SK-N-MC (cell line): Measurements from ENCODE around the gene SDK2.

ENCODE experiments used
- DNase-seq: peaks from one replicate; pipeline ENCODE4 v3.0.0-alpha.2; 2011; ENCODE audit warnings: low read depth, low spot score
- H3K27ac ChIP-seq: fragments of 200-600 bp; sonication (generic); 2 replicates; pipeline ENCODE4 v1.5.1; 2016; ENCODE audit warnings: mixed run types
- H3K36me3 ChIP-seq: fragments of 200-600 bp; sonication (generic); 2 replicates; pipeline ENCODE4 v1.6.1; 2017; ENCODE audit warnings: antibody characterized with exemption, low read length, mixed read lengths; ENCODE audit not compliant: insufficient read depth
- H3K4me3 ChIP-seq: fragments of 200-600 bp; sonication (generic); 2 replicates; pipeline ENCODE4 v1.5.1; 2016
- H3K9ac ChIP-seq: fragments of 200-600 bp; sonication (generic); 2 replicates; pipeline ENCODE4 v1.8.0; 2017; ENCODE audit warnings: mixed run types, mixed read lengths; ENCODE audit not compliant: insufficient read length
- H3K9me3 ChIP-seq: fragments of 200-600 bp; sonication (generic); 2 replicates; pipeline ENCODE4 v1.6.1; 2017; ENCODE audit warnings: low read depth, mild to moderate bottlenecking, antibody characterized with exemption, low read length, moderate library complexity, mixed read lengths
- EZH2 ChIP-seq: fragments of 200-600 bp; sonication (generic); IDR thresholded peaks from one replicate; pipeline ENCODE4 v1.6.1; 2017; ENCODE audit warnings: antibody characterized with exemption
- FOXP2 ChIP-seq: optimal IDR thresholded peaks from 2 replicates; pipeline ENCODE3; 2011; ENCODE audit warnings: mild to moderate bottlenecking, moderate library complexity; ENCODE audit not compliant: insufficient read depth; ENCODE audit errors: extremely low read length, control extremely low read depth
- POLR2AphosphoS5 ChIP-seq: IDR thresholded peaks from 2 replicates; pipeline ENCODE4 v1.6.1; 2012; ENCODE audit warnings: mild to moderate bottlenecking, low read depth, low read length, borderline replicate concordance

The SDK2 gene

GRCh38 chr17:73640691-73641090 is 3.6 kb downstream of the SDK2 start:
- H3K9ac ChIP-seq = no peak overlapping the region
- no peak overlapping the region for H3K27ac ChIP-seq
- H3K36me3 ChIP-seq = no peaks in the 10 kb centered on the region
- no peak overlapping the region for H3K4me3 ChIP-seq
- TF ChIP-seq POLR2AphosphoS5 = no peak
- TF ChIP-seq EZH2 = no peak
- TF ChIP-seq FOXP2 = no peak
- DNase-seq = no peak
- H3K9me3 ChIP-seq = no peaks in the 10 kb centered on the region

- no peak overlapping the region for H3K27ac ChIP-seq
- no peak overlapping the region for H3K4me3 ChIP-seq
- TF ChIP-seq POLR2AphosphoS5 = no peak
- TF ChIP-seq EZH2 = no peak
- TF ChIP-seq FOXP2 = no peak
- no peaks in the 10 kb centered on the region for H3K9me3 ChIP-seq
- no peaks in the 10 kb centered on the region for H3K36me3 ChIP-seq
- no peak for DNase-seq
- no peak overlapping the region for H3K9ac ChIP-seq
Measured at GRCh38 chr17:73639932-73640331, 4.3 kb downstream of the SDK2 start.

GRCh38 chr17:73639322-73639721 is 4.9 kb downstream of the SDK2 start:
- no peak overlapping the region for H3K27ac ChIP-seq
- H3K4me3 ChIP-seq = no peak overlapping the region
- H3K9me3 ChIP-seq = no peaks in the 10 kb centered on the region
- no peak for DNase-seq
- no peaks in the 10 kb centered on the region for H3K36me3 ChIP-seq
- no peak overlapping the region for H3K9ac ChIP-seq
- TF ChIP-seq FOXP2 (no peak), EZH2 (no peak), POLR2AphosphoS5 (no peak)

GRCh38 chr17:73638556-73638955 is 5.7 kb downstream of the SDK2 start:
- H3K4me3 ChIP-seq = no peak overlapping the region
- no peak for DNase-seq
- H3K27ac ChIP-seq = no peak overlapping the region
- H3K9ac ChIP-seq = no peak overlapping the region
- H3K9me3 ChIP-seq = no peaks in the 10 kb centered on the region
- H3K36me3 ChIP-seq = no peaks in the 10 kb centered on the region
- TF ChIP-seq FOXP2 = no peak
- TF ChIP-seq EZH2 = no peak
- no peak for TF ChIP-seq POLR2AphosphoS5

- Histone ChIP-seq H3K4me3 (no peak overlapping the region), H3K36me3 (no peaks in the 10 kb centered on the region), H3K9ac (no peak overlapping the region), H3K9me3 (no peaks in the 10 kb centered on the region), H3K27ac (no peak overlapping the region)
- DNase-seq = no peak
- TF ChIP-seq POLR2AphosphoS5 (no peak), FOXP2 (no peak), EZH2 (no peak)
Measured at GRCh38 chr17:73637866-73638265, 6.4 kb downstream of the SDK2 start.

- TF ChIP-seq POLR2AphosphoS5 = no peak
- no peak for TF ChIP-seq FOXP2
- no peak for TF ChIP-seq EZH2
- no peak for DNase-seq
Measured at GRCh38 chr17:73635101-73635817, 9.0 kb downstream of the SDK2 start.

GRCh38 chr17:73634629-73635028 is 9.6 kb downstream of the SDK2 start:
- Histone ChIP-seq H3K27ac (no peak overlapping the region), H3K9ac (no peak overlapping the region), H3K36me3 (no peaks in the 10 kb centered on the region), H3K9me3 (no peaks in the 10 kb centered on the region), H3K4me3 (no peak overlapping the region)
- no peak for TF ChIP-seq FOXP2
- no peak for TF ChIP-seq POLR2AphosphoS5
- TF ChIP-seq EZH2 = no peak
- no peak for DNase-seq

More at GRCh38 chr17:73635101-73635817, 9.0 kb downstream of the SDK2 start:
- no peak overlapping the region for H3K9ac ChIP-seq
- no peaks in the 10 kb centered on the region for H3K9me3 ChIP-seq
- H3K4me3 ChIP-seq = no peak overlapping the region
- H3K36me3 ChIP-seq = no peaks in the 10 kb centered on the region
- H3K27ac ChIP-seq = no peak overlapping the region

GRCh38 chr17:73633736-73634135 is 10.5 kb downstream of the SDK2 start:
- H3K4me3 ChIP-seq = no peak overlapping the region
- no peaks in the 10 kb centered on the region for H3K36me3 ChIP-seq
- no peak overlapping the region for H3K27ac ChIP-seq
- H3K9ac ChIP-seq = no peak overlapping the region
- DNase-seq = no peak
- no peaks in the 10 kb centered on the region for H3K9me3 ChIP-seq
- TF ChIP-seq POLR2AphosphoS5 (no peak), FOXP2 (no peak), EZH2 (no peak)

- Histone ChIP-seq H3K4me3 (no peak overlapping the region), H3K9ac (no peak overlapping the region), H3K36me3 (no peaks in the 10 kb centered on the region), H3K27ac (no peak overlapping the region), H3K9me3 (no peaks in the 10 kb centered on the region)
- DNase-seq = no peak
- TF ChIP-seq POLR2AphosphoS5 (no peak), FOXP2 (no peak), EZH2 (no peak)
Measured at GRCh38 chr17:73632513-73632912, 11.7 kb downstream of the SDK2 start.
